Suprapubic skin (tissue), 3 donors: ENCODE measurements around the gene PAK1.

ENCODE experiments used
- POLR2A ChIP-seq, 2 donors: fragments of 450-650 bp; IDR thresholded peaks; one replicate each; pipeline ENCODE4 v1.6.1; 2017; ENCODE audit warnings: antibody characterized with exemption in 2 of 2, mild to moderate bottlenecking in 2 of 2, moderate library complexity in 2 of 2
- TF ChIP-seq, protein P1 (sequence below), 2 donors: fragments of 200-600 bp in 1 of 2; fragments of 450-650 bp in 1 of 2; sonication (generic) in 1 of 2; IDR thresholded peaks; one replicate each; pipeline ENCODE4 v1.5.1; 2016 to 2019; ENCODE audit warnings: antibody characterized with exemption in 2 of 2, mild to moderate bottlenecking in 1 of 2, moderate library complexity in 1 of 2

DNA sequence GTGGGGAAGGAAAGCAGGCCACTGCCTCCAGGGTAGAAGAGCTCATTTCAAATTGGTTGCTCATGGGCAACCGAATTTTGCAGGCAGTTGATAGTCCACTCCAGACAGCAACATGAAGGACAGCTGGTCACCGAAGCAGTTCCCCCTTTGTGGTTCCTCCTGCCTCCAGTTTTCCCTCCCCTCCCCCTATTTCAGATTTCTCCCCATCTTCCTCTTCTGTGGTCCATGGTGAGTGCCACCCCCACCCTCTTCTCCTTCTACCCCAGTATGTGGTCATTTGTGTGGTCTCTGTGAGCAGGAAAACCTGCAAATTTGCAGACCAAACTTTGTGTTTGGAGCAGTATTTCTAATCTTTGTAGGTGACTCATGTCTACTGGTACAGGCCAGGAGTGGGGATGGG is 38.2 kb upstream of the PAK1 start:
- TF ChIP-seq, protein P1, sequence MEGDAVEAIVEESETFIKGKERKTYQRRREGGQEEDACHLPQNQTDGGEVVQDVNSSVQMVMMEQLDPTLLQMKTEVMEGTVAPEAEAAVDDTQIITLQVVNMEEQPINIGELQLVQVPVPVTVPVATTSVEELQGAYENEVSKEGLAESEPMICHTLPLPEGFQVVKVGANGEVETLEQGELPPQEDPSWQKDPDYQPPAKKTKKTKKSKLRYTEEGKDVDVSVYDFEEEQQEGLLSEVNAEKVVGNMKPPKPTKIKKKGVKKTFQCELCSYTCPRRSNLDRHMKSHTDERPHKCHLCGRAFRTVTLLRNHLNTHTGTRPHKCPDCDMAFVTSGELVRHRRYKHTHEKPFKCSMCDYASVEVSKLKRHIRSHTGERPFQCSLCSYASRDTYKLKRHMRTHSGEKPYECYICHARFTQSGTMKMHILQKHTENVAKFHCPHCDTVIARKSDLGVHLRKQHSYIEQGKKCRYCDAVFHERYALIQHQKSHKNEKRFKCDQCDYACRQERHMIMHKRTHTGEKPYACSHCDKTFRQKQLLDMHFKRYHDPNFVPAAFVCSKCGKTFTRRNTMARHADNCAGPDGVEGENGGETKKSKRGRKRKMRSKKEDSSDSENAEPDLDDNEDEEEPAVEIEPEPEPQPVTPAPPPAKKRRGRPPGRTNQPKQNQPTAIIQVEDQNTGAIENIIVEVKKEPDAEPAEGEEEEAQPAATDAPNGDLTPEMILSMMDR (IDR thresholded peaks at IDR 0.05), result no peak
- TF ChIP-seq POLR2A (IDR thresholded peaks at IDR 0.05), result no peak
